Measurements from ENCODE around the gene KRTAP5-3. TPM values are rescaled to one million over a fixed set of nuclear protein-coding genes. Genes with fewer than 3 reads are reported as not detected.
A peak's percentile ranks its signal among the peaks of the same experiment; 100 is the strongest.

The KRTAP5-3 gene
- total and polyA plus RNA-seq, 12 donors = not detected

- intact Hi-C loops (cut with DNase I) = loop anchor here in 7 of 10 donors (1.0 to 2.0 kb wide), 4 partner anchors 27 to 372 kb away; no protein-coding TSS in a partner anchor
- H3K4me3 ChIP-seq = peak overlapping the region in 9 of 10 donors; percentile 38 to 77 (median 67)
- H3K9me3 ChIP-seq = peaks cover 0 to 15% (median 0%) of the 10 kb centered on the region in 11 donors
- peak overlapping the region in 8 of 10 donors; percentile 11 to 88 (median 74) for H3K27ac ChIP-seq
- peak; percentile 12 to 50 (median 45) for ATAC-seq
- H3K27me3 ChIP-seq = peaks cover 0 to 56% (median 0%) of the 10 kb centered on the region in 7 donors
- peak in 1 of 2 donors; percentile 59 for DNase-seq
- peaks cover 0 to 3% (median 0%) of the 10 kb centered on the region in 9 donors for H3K36me3 ChIP-seq
- peaks cover 15 to 46% (median 38%) of the 10 kb centered on the region in 9 donors for H3K4me1 ChIP-seq
- WGBS, 2 donors = 1 to 2% methylated on average over 59 to 64 of the region's 64 CpGs
- TF ChIP-seq, protein P1, sequence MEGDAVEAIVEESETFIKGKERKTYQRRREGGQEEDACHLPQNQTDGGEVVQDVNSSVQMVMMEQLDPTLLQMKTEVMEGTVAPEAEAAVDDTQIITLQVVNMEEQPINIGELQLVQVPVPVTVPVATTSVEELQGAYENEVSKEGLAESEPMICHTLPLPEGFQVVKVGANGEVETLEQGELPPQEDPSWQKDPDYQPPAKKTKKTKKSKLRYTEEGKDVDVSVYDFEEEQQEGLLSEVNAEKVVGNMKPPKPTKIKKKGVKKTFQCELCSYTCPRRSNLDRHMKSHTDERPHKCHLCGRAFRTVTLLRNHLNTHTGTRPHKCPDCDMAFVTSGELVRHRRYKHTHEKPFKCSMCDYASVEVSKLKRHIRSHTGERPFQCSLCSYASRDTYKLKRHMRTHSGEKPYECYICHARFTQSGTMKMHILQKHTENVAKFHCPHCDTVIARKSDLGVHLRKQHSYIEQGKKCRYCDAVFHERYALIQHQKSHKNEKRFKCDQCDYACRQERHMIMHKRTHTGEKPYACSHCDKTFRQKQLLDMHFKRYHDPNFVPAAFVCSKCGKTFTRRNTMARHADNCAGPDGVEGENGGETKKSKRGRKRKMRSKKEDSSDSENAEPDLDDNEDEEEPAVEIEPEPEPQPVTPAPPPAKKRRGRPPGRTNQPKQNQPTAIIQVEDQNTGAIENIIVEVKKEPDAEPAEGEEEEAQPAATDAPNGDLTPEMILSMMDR (IDR thresholded peaks at IDR 0.05) = peak; percentile 67 to 99 (median 82)
Observed at GRCh38 chr11:1574238-1574932, 33.9 kb downstream of the KRTAP5-3 start.

GRCh38 chr11:1573903-1574237 lies 34.4 kb downstream of the KRTAP5-3 start:
- WGBS, 2 donors = 17 to 22% methylated on average over 6 to 7 of the region's 7 CpGs
- Histone ChIP-seq H3K4me3 (peak overlapping the region in 9 of 10 donors; percentile 38 to 77 (median 67)), H3K27ac (peak overlapping the region in 8 of 10 donors; percentile 11 to 88 (median 74)), H3K36me3 (peaks cover 0 to 4% (median 0%) of the 10 kb centered on the region in 9 donors), H3K9me3 (peaks cover 0 to 12% (median 0%) of the 10 kb centered on the region in 11 donors), H3K4me1 (peaks cover 15 to 52% (median 43%) of the 10 kb centered on the region in 9 donors), H3K27me3 (peaks cover 0 to 56% (median 0%) of the 10 kb centered on the region in 7 donors)
- ATAC-seq (peak in 7 of 8 donors; percentile 1 to 44 (median 27)), DNase-seq (no peak)
- intact Hi-C loops (cut with DNase I) = loop anchor here in 7 of 10 donors (1.0 to 2.0 kb wide), 4 partner anchors 27 to 371 kb away; no protein-coding TSS in a partner anchor
- TF ChIP-seq, protein P1 (IDR thresholded peaks at IDR 0.05) = no peak

GRCh38 chr11:1573077-1573902 lies 35.0 kb downstream of the KRTAP5-3 start:
- peaks cover 0 to 56% (median 0%) of the 10 kb centered on the region in 7 donors for H3K27me3 ChIP-seq
- ATAC-seq (peak in 4 of 8 donors; percentile 4 to 29 (median 18)), DNase-seq (no peak)
- intact Hi-C loops (cut with DNase I) = no loop called here
- H3K27ac ChIP-seq = peak overlapping the region in 9 of 10 donors; percentile 11 to 88 (median 81)
- TF ChIP-seq, protein P1 (IDR thresholded peaks at IDR 0.05) = no peak
- peak overlapping the region; percentile 50 to 77 (median 68) for H3K4me3 ChIP-seq
- 13 to 20% methylated on average over 36 of the region's 37 CpGs for WGBS, 2 donors
- peaks cover 0 to 4% (median 0%) of the 10 kb centered on the region in 9 donors for H3K36me3 ChIP-seq
- peaks cover 0 to 7% (median 0%) of the 10 kb centered on the region in 11 donors for H3K9me3 ChIP-seq
- H3K4me1 ChIP-seq = peaks cover 15 to 57% (median 44%) of the 10 kb centered on the region in 9 donors
